Measurements from ENCODE around the gene PANK4. TPM values are rescaled to one million over a fixed set of nuclear protein-coding genes. Genes with fewer than 3 reads are reported as not detected.
A peak's percentile ranks its signal among the peaks of the same experiment; 100 is the strongest.

PANK4 gene
- total and polyA plus RNA-seq, 9 of the 15 experiments (the other 6 are each of a cell fraction or from before 2014, with no cell fraction given): 0.93 to 55.6 (median 31.5) TPM

DNA sequence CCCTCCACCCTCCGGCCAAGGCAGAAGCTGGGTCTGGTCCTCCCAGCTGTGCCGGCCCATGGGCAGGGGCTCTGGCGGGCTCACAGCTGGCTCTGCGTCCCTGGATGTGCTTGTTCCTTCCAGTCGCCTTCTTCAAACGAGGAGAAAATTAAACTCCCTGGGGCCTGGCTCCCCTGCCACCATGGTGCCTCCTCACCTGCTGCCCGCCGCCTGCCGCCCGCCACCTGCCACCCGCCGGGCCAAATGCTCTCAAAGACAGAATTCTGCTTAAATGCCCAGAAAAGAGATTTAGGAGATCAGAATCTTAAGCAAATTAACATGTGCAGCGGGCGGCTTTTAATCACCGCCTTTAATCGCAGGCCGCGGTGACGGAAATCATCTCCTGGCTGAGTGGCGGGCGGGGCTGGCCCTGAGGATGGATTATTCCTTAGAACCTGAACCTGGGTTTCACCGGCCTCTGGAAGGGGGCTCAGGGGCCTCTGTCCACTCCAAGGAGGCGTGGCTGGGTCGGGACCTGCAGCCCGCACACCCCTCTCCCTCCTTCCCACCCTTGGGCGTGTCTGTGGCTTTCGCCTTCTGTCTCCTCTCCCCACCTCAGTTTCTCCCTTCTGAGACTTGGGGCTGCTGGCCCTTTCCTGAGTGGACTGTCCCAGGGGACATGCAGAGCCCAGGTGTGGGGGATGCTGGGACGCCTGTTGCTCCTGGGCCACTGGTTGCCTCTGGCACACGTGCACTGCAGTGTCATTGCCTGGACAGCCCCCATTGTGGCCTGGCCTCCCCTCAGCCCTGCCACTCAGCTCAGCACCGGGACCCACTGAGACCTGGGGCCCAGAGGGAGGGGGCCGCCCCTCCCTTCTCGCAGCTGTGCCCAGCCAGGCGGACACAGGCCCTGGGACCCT, 60.8 kb downstream of the PANK4 start:
- Histone ChIP-seq H3K4me1 (replicated peaks in 1 of 2; ENCODE audit: control insufficient read depth in 2 of 2, insufficient read depth in 2 of 2, low read length in 2 of 2) (peaks cover 0 to 54% of the 10 kb centered on the region in 2 experiments; a peak in 2 of 5 replicates), H3K9me1 (ENCODE audit: control insufficient read depth, insufficient read depth, low read length) (no peaks in the 10 kb centered on the region), H3K9ac (ENCODE audit: insufficient read depth in 1 of 2, low read depth in 2 of 2, low read length in 2 of 2) (no peak overlapping the region), H4K20me1 (replicated peaks; ENCODE audit: control insufficient read depth, insufficient read depth, low read length) (peaks cover 47% of the 10 kb centered on the region), H3K9me3 (replicated peaks; ENCODE audit: control insufficient read depth, insufficient read depth, low read depth, low read length) (no peaks in the 10 kb centered on the region), H3K4me2 (ENCODE audit: insufficient read depth, low read length) (no peak overlapping the region), H3K4me3 (no peak overlapping the region), H3K79me2 (ENCODE audit: control insufficient read depth, insufficient read depth, low read length) (no peaks in the 10 kb centered on the region), H3K27me3 (ENCODE audit: control insufficient read depth in 2 of 2, insufficient read depth in 2 of 2, low read length in 2 of 2) (peaks cover 5 to 73% of the 10 kb centered on the region in 2 experiments; a peak in 3 of 5 replicates), H3K27ac (ENCODE audit: extremely low read depth, low read depth, low read length) (no peak overlapping the region), H3K36me3 (ENCODE audit: control insufficient read depth, insufficient read depth, low read length) (no peaks in the 10 kb centered on the region), H2AFZ (ENCODE audit: low read depth, low read length) (no peak overlapping the region)
- intact Hi-C loops (cut with micrococcal nuclease) (no loop called here), in situ Hi-C loops (cut with MboI) (no loop called here)
- BruUV-seq (replicated peaks): no TSS peak
- DNase-seq (ENCODE audit: extremely low read depth in 1 of 4, low spot score in 3 of 4): no peak
- WGBS (ENCODE audit: insufficient coverage, low coverage, missing lambda C conversion rate): 2% methylated on average over 31 of the region's 33 CpGs
- FAIRE-seq: no peak
- ChIA-PET POLR2A (interaction anchor here (0.6 kb wide), 1 partner anchor 35 kb away, joined by 3 read pairs; no protein-coding TSS in a partner anchor), CTCF (ENCODE audit: low intra/inter-chr PET ratio) (no interaction called here)
- ATAC-seq: no peak
- TF ChIP-seq ZNF239 (CRISPR knock-in tag; IDR thresholded peaks at IDR 0.05): no peak

DNA sequence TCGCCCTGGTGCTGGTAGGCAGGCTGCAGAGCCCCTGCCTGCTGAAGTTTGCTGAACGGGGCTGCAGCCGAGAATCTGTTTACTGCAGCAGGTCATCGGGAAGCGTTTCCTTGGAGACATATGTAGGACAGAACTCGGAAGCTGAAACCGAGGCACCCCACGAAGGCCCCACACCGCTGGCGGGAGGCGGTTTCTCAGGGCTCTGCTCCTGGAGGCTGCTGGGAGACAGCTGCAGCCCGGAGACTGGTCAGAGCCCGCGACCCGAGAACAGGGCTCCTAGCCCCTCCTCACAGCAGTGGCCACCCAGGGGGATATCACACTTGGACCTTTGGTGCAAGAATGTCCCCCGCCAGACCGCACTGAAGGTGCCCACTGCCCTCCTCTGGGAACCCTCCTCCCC, 63.0 kb downstream of the PANK4 start:
- Histone ChIP-seq H3K9me1 (ENCODE audit: control insufficient read depth, insufficient read depth, low read length) (no peaks in the 10 kb centered on the region), H3K36me3 (ENCODE audit: control insufficient read depth, insufficient read depth, low read length) (no peaks in the 10 kb centered on the region), H3K79me2 (ENCODE audit: control insufficient read depth, insufficient read depth, low read length) (no peaks in the 10 kb centered on the region), H2AFZ (ENCODE audit: low read depth, low read length) (no peak overlapping the region), H4K20me1 (replicated peaks; ENCODE audit: control insufficient read depth, insufficient read depth, low read length) (peaks cover 29% of the 10 kb centered on the region), H3K9me3 (replicated peaks; ENCODE audit: control insufficient read depth, insufficient read depth, low read depth, low read length) (no peaks in the 10 kb centered on the region), H3K4me1 (replicated peaks in 1 of 2; ENCODE audit: control insufficient read depth in 2 of 2, insufficient read depth in 2 of 2, low read length in 2 of 2) (peaks cover 0 to 50% of the 10 kb centered on the region in 2 experiments; a peak in 2 of 5 replicates), H3K27me3 (ENCODE audit: control insufficient read depth in 2 of 2, insufficient read depth in 2 of 2, low read length in 2 of 2) (peaks cover 5 to 58% of the 10 kb centered on the region in 2 experiments; a peak in 3 of 5 replicates), H3K4me3 (no peak overlapping the region), H3K27ac (ENCODE audit: extremely low read depth, low read depth, low read length) (no peak overlapping the region), H3K9ac (ENCODE audit: insufficient read depth in 1 of 2, low read depth in 2 of 2, low read length in 2 of 2) (peak overlapping the region in 1 of 2 experiments; percentile 11; a peak in 1 of 4 replicates), H3K4me2 (ENCODE audit: insufficient read depth, low read length) (no peak overlapping the region)
- DNase-seq (ENCODE audit: extremely low read depth in 1 of 4, low spot score in 3 of 4) (no peak), FAIRE-seq (no peak), ATAC-seq (no peak)
- ChIA-PET CTCF (ENCODE audit: low intra/inter-chr PET ratio) (no interaction called here), POLR2A (interaction anchor here (0.7 kb wide), 1 partner anchor 13 kb away, joined by 3 read pairs; no protein-coding TSS in a partner anchor)
- 1% methylated on average over 17 of the region's 17 CpGs for WGBS (ENCODE audit: insufficient coverage, low coverage, missing lambda C conversion rate)
- no TSS peak for BruUV-seq (replicated peaks)
- TF ChIP-seq CHD1 (IDR thresholded peaks at IDR 0.05; ENCODE audit: low read length) (no peak), ZNF717 (CRISPR knock-in tag; IDR thresholded peaks at IDR 0.05) (no peak), ZNF12 (CRISPR knock-in tag; IDR thresholded peaks at IDR 0.05) (no peak), ZNF699 (CRISPR knock-in tag; IDR thresholded peaks at IDR 0.05; ENCODE audit: insufficient replicate concordance) (no peak), GATA2 (CRISPR knock-in tag; IDR thresholded peaks at IDR 0.05) (no peak), SRSF1 (IDR thresholded peaks at IDR 0.05; ENCODE audit: low read depth, low read length) (no peak), ARNT (IDR thresholded peaks at IDR 0.05) (no peak), DPF2 (IDR thresholded peaks at IDR 0.05) (no peak), GTF2A2 (tag; IDR thresholded peaks at IDR 0.05) (no peak)
- TF ChIP-seq, protein P1, sequence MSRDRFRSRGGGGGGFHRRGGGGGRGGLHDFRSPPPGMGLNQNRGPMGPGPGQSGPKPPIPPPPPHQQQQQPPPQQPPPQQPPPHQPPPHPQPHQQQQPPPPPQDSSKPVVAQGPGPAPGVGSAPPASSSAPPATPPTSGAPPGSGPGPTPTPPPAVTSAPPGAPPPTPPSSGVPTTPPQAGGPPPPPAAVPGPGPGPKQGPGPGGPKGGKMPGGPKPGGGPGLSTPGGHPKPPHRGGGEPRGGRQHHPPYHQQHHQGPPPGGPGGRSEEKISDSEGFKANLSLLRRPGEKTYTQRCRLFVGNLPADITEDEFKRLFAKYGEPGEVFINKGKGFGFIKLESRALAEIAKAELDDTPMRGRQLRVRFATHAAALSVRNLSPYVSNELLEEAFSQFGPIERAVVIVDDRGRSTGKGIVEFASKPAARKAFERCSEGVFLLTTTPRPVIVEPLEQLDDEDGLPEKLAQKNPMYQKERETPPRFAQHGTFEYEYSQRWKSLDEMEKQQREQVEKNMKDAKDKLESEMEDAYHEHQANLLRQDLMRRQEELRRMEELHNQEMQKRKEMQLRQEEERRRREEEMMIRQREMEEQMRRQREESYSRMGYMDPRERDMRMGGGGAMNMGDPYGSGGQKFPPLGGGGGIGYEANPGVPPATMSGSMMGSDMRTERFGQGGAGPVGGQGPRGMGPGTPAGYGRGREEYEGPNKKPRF (IDR thresholded peaks at IDR 0.05; ENCODE audit: low read depth, low read length): no peak
- in situ Hi-C loops (cut with MboI): no loop called here
- intact Hi-C loops (cut with micrococcal nuclease): no loop called here
